GM19467 (cell line): ENCODE measurements around the gene FPR2.
"Not testable (repeated sequence)": the region's sequence is repeated elsewhere in the genome, so short reads cannot be mapped to it uniquely, and the experiment has no call there.

Experiments
- ATAC-seq: cut with Tn5 transposase; IDR thresholded peaks from one replicate; pipeline ENCODE4 v1.9.1; 2021; ENCODE audit warnings: mild to moderate bottlenecking, moderate library complexity; ENCODE audit not compliant: unreplicated experiment

FPR2 gene

DNA sequence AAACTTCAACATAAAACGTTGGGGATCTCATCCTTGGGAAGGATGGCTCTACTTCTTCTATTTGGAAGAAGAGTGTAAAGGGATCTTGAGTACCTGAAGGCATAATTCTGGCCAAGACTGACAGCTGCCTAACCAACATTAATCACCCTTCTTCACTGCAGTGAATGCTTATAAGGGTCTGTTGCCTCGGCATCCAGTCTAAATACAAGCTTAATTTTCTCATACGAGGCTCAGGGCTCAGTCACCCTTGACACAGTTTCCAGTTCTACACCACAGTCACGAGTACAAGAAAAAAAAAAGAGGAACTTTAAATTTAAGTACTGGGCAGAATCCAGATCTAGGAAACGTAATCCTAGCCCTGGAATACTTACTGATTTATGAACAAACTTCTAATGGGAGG lies 43.0 kb downstream of the FPR2 start:
- ATAC-seq: no peak

DNA sequence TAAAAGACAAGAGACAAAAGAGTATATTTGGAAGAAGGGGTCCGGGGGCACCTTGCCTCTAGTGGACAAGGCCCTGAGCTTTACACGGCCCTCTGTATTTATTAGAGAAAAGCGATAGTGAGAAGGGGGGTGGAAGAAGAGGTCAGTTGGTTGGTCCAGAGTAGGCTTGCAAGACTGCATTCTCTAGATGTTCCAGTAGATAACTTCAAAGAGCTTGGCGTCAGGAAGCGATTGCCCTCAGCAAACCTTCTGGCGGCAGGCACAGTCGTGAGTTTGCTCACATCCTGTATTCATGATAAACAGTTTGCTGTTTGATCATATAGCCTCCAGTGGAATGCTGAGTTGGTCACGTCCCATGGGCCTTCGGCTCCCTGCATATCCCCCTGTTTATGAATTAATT lies 43.8 kb downstream of the FPR2 start:
- not testable (repeated sequence) for ATAC-seq

- not testable (repeated sequence) for ATAC-seq
Observed at GRCh38 chr19:51805396-51805795, 44.4 kb downstream of the FPR2 start.

DNA sequence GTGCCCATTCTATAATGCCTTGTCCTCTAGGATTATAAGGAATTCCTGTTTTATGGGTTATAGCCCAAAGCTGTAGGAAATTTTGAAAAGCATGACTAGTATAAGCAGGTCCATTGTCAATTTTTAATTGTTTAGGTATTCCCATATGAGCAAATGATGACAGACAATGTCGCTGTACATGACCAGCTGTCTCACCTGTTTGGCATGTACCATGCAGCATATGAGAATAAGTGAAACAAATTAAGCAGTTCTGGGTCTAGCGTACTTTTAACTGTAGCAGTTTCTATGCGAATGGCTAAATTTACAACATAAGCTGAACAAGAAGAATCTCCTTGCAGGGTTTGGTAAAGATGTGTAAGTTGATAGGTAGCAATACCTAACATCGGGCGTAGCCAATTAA lies 45.6 kb downstream of the FPR2 start:
- ATAC-seq: not testable (repeated sequence)

DNA sequence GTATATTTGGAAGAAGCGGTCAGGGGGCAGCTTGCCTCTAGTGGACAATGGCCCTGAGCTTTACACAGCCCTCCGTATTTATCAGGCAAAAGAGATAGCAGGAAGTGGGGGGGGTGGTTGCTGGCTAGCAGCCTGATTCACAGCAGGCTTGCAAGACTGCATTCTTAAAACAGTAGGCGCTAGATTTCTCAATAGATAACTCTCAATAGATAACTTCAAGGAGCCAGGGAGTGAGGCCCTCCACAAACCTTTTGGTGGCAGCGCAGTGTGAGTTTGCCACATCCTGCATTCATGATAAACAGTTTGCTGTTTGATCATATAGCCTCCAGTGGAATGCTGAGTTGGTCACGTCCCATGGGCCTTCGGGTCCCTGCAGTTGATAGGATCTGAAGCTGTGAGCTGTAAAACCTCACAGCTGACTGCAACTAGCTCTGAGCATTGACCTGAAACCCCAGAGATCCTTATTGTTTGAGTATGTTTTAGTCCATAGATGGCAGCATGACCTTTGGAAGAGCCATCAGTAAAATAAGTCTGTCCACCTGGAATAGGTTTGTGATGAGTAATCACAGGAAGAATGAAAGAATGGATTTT lies 46.2 kb downstream of the FPR2 start:
- ATAC-seq: no peak

- no peak for ATAC-seq
Observed at GRCh38 chr19:51807925-51808324, 46.9 kb downstream of the FPR2 start.

DNA sequence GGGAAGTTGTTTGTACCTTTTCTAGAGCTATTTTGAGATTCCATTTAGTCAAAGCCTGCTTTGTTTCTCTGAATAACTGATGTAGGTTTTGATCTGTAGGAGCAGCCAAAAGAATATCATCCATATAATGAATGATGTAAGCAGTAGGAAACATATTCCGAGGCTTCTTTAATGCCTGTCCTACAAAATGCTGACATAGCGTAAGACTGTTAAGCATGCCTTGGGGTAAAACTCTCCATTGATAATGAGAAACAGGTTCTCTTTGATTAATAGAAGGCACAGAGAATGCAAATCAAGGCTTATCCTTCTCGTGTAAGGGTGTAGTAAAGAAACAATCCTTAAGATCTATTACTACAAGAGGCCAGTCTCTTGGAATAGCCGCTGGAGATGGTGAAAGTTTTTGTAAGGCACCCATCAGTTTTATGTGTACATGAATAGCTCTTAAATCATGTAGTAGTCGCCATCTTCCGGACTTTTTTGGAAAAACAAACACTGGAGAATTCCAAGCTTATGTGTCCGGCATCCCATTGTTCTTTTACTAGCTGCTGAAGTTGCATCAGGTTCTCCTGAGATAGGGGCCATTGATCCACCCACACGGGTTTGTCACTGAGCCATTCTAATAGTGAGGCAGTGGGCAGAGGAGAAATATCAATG lies 47.5 kb downstream of the FPR2 start:
- no peak for ATAC-seq

- no peak for ATAC-seq
Observed at GRCh38 chr19:51809787-51810186, 48.8 kb downstream of the FPR2 start.

- ATAC-seq: no peak
Observed at GRCh38 chr19:51810223-51810622, 49.2 kb downstream of the FPR2 start.

- no peak for ATAC-seq
Observed at GRCh38 chr19:51811344-51811743, 50.4 kb downstream of the FPR2 start.

DNA sequence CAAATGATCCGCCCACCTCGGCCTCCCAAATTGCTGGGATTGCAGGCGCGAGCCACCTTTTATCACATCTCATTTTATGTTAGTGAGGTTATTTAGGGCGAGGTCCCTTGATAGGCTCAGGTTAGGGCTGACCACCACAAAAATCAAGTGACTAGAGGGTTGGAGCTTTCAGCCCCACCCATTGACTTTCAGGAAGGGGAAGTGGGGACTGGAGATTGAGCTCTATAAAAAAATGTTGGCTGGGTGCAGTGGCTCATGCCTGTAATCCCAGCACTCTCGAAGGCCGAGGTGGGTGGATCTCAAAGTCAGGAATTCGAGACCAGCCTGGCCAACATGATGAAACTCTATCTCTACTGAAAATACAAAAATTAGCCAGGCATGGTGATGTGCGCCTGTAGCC lies 54.1 kb downstream of the FPR2 start:
- no peak for ATAC-seq

- no peak for ATAC-seq
Observed at GRCh38 chr19:51816711-51817110, 55.7 kb downstream of the FPR2 start.

DNA sequence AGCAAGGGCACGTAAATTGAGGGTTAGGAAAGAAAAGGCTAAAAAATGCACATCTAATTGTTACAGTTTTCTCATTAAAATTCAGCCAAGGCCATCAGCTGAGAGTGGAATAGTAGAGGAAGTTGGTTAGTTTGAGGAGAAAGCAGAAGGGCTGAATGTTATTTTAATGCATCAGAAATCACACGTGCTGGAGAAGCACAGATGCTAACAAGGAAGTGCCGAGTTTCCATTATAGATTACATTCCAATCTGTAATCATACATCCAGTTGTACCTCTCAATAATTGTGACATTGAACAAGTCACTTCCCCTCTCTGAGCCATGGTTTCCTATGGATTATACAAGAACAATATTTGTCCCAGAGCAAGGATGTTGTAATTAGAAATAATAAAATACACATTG lies 59.0 kb downstream of the FPR2 start:
- no peak for ATAC-seq
